Prostate gland (tissue), 2 donors: ENCODE results near the gene NR6A1.

Experiments
- CTCF ChIP-seq, 4 experiments: fragments of 200-600 bp in 2 of 4; fragments of 450-650 bp in 2 of 4; sonication (generic) in 2 of 4; IDR thresholded peaks; 1 replicate in 3 of 4; 2 replicates in 1 of 4; pipeline ENCODE4 v1.5.1; 2016 to 2019; ENCODE audit warnings: antibody characterized with exemption in 4 of 4, mild to moderate bottlenecking in 2 of 4, moderate library complexity in 2 of 4
- POLR2A ChIP-seq: fragments of 450-650 bp; IDR thresholded peaks from one replicate; pipeline ENCODE4 v1.6.1; 2016; ENCODE audit warnings: antibody characterized with exemption, mild to moderate bottlenecking

DNA sequence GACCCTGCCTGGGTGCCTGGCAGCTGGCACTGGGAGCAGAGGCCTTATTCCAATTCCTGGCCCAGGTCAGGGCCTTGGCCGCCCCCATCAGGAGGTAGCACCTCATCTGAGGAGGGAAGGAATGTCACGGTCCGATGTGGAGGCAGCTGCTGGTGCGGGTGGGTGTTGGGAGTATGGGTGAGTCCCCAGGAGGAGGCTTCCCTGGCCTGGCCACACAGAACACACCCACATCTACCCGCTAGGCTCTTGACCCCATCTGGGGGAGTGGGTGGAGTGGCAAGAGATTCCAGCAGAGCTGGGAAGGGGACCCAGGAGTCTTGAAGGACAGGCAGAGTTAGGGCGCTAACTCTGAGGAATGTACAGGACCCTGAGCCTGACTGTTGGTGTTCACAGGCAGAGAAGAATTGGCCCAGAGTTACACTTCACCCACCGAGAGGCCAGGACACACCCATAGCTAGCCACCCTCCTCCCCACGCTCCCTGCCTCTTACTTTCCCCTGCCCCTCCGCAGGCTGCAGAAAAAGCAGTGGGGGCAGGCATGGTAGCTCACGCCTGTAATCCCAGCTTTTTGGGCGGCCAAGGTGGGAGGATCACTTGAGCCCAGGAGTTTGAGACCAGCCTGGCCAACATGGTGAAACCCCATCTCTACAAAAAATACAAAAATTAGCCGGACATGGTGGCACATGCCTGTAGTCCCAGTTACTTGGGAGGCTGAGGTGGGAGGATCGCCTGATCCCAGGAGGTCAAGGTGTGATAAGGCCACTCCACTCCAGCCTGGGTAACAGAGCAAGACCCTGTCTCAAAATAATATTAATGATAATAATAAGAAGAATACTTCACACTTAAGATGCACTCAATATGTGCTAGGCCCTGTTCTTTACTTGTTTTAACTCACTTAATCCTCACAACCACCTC, 11.8 kb upstream of the NR6A1 start:
- TF ChIP-seq POLR2A (no peak), CTCF (IDR thresholded peaks at IDR 0.05) (no peak)
